Naive thymus-derived CD4-positive, alpha-beta T cell (primary cell): Measurements from ENCODE around the gene MAPK8IP1. TPM values are rescaled to one million over a fixed set of nuclear protein-coding genes. Genes with fewer than 3 reads are reported as not detected.

Experiments used
- ATAC-seq: fragments of 150-1000 bp; cut with Tn5 transposase; 2 replicates; pipeline ENCODE4 v1.10.0; 2021; ENCODE audit warnings: mild to moderate bottlenecking, moderate library complexity
- CTCF ChIA-PET: fragments of 350-600 bp; sonication (Branson Sonifier 250); formaldehyde crosslinking; loops from one replicate; lab custom pipeline; 2021; ENCODE audit warnings: antibody characterized with exemption; lab: Charles Lee
- POLR2A ChIA-PET: fragments of 350-600 bp; sonication (Branson Sonifier 250); formaldehyde crosslinking; loops from one replicate; lab custom pipeline; 2021; ENCODE audit warnings: antibody characterized with exemption, inconsistent platforms; lab: Charles Lee
- DNase-seq, 9 donors: peaks; one replicate each; pipeline versions ENCODE4 v3.0.0 to v3.0.0-alpha.2; 2020 to 2022; ENCODE audit warnings: mixed read lengths in 1 of 9
- H3K27ac ChIP-seq: one replicate; pipeline ENCODE4 v1.7.0; 2013; ENCODE audit warnings: mild to moderate bottlenecking, low read depth, low read length, moderate library complexity
- H3K27me3 ChIP-seq, 2 donors: one replicate each; pipeline ENCODE4 v1.7.0; 2013; ENCODE audit warnings: low read length in 2 of 2, mild to moderate bottlenecking in 2 of 2, moderate library complexity in 2 of 2; ENCODE audit not compliant: control insufficient read depth in 2 of 2, insufficient read depth in 2 of 2
- H3K36me3 ChIP-seq, 3 experiments: 1 replicate in 2 of 3; 2 replicates in 1 of 3; pipeline ENCODE4 v1.7.0; 2013; ENCODE audit warnings: low read length in 3 of 3, mild to moderate bottlenecking in 3 of 3, moderate library complexity in 1 of 3; ENCODE audit not compliant: insufficient read depth in 3 of 3, control insufficient read depth in 2 of 3
- H3K4me1 ChIP-seq, 2 donors: one replicate each; pipeline ENCODE4 v1.7.0; 2013; ENCODE audit warnings: low read length in 2 of 2, mild to moderate bottlenecking in 2 of 2, moderate library complexity in 1 of 2; ENCODE audit not compliant: control insufficient read depth in 2 of 2, insufficient read depth in 2 of 2
- H3K4me3 ChIP-seq: 2 replicates; pipeline ENCODE4 v1.7.0; 2013; ENCODE audit warnings: mild to moderate bottlenecking, low read length
- H3K9me3 ChIP-seq, 3 experiments: 1 replicate in 2 of 3; 2 replicates in 1 of 3; pipeline ENCODE4 v1.7.0; 2013; ENCODE audit warnings: low read length in 3 of 3; ENCODE audit not compliant: control insufficient read depth in 2 of 3
- H3K27ac Mint-ChIP-seq, 9 donors: one replicate each; pipeline ENCODE4 v1.8.0; 2020 to 2022; ENCODE audit warnings: mixed read lengths in 9 of 9, mild to moderate bottlenecking in 8 of 9, moderate library complexity in 5 of 9, inconsistent platforms in 2 of 9
- H3K27me3 Mint-ChIP-seq, 5 donors: one replicate each; pipeline ENCODE4 v1.8.0; 2021 to 2022; ENCODE audit warnings: mixed read lengths in 5 of 5, mild to moderate bottlenecking in 1 of 5
- H3K36me3 Mint-ChIP-seq, 5 donors: one replicate each; pipeline ENCODE4 v1.8.0; 2020 to 2022; ENCODE audit warnings: mixed read lengths in 5 of 5, mild to moderate bottlenecking in 3 of 5, inconsistent platforms in 1 of 5
- H3K4me1 Mint-ChIP-seq, 7 donors: one replicate each; pipeline ENCODE4 v1.8.0; 2020 to 2022; ENCODE audit warnings: mixed read lengths in 7 of 7, mild to moderate bottlenecking in 3 of 7, inconsistent platforms in 1 of 7
- H3K4me3 Mint-ChIP-seq, 10 donors: one replicate each; pipeline ENCODE4 v1.8.0; 2020 to 2022; ENCODE audit warnings: mild to moderate bottlenecking in 10 of 10, mixed read lengths in 10 of 10, moderate library complexity in 6 of 10, inconsistent platforms in 2 of 10
- H3K9me3 Mint-ChIP-seq, 11 donors: one replicate each; pipeline ENCODE4 v1.8.0; 2020 to 2022; ENCODE audit warnings: mixed read lengths in 11 of 11, mild to moderate bottlenecking in 4 of 11, inconsistent platforms in 1 of 11, moderate library complexity in 1 of 11
- intact Hi-C, 2 donors: fragments of 100-400 bp; cut with micrococcal nuclease; formaldehyde crosslinking; loops; one replicate each; pipeline ENCODE4 v1.15.1; 2023
- polyA plus RNA-seq, 2 donors: library from polyadenylated mRNA; unstranded; fragments of 300-500 nt; fragmentation: Illumina TruSeq; gene quantifications; one replicate each; pipeline ENCODE4 v1.2.3, GENCODE V29; 2021
- total RNA-seq, 6 experiments: library from RNA in 5 of 6; stranded (reverse) in 5 of 6; gene quantifications; 1 replicate in 5 of 6; 2 replicates in 1 of 6; pipeline ENCODE4 v1.2.3 and lab custom pipeline; 2021 to 2026

The MAPK8IP1 gene
- total and polyA plus RNA-seq, 7 experiments from 2014 or later, result 0.65 to 7.0 (median 0.92) TPM; not detected in 2

- Mint-ChIP-seq H3K27ac (no peak overlapping the region), H3K9me3 (no peaks in the 10 kb centered on the region), H3K4me1 (peaks cover 0 to 23% (median 3%) of the 10 kb centered on the region in 7 donors), H3K27me3 (no peaks in the 10 kb centered on the region), H3K36me3 (peaks cover 0 to 5% (median 3%) of the 10 kb centered on the region in 5 donors), H3K4me3 (no peak overlapping the region)
- ATAC-seq (no peak), DNase-seq (no peak)
- CTCF ChIA-PET, result no interaction called here
- no peaks in the 10 kb centered on the region for H3K9me3 ChIP-seq
- POLR2A ChIA-PET, result interaction anchor here (0.9 to 1.5 kb wide), 2 partner anchors 8 to 63 kb away, joined by 4 to 5 read pairs; partner anchors contain the start of gene PEX16
- no peak overlapping the region for H3K4me3 ChIP-seq
- H3K36me3 ChIP-seq, result peaks cover 0 to 51% (median under 1%) of the 10 kb centered on the region in 3 experiments
- H3K4me1 ChIP-seq, result no peaks in the 10 kb centered on the region
- no peak overlapping the region for H3K27ac ChIP-seq
- intact Hi-C loops, result no loop called here
- H3K27me3 ChIP-seq, result no peaks in the 10 kb centered on the region
Measured at GRCh38 chr11:45909594-45910475, 24.4 kb downstream of the MAPK8IP1 start.

- H3K27ac ChIP-seq, result no peak overlapping the region
- Mint-ChIP-seq H3K4me3 (no peak overlapping the region), H3K9me3 (no peaks in the 10 kb centered on the region), H3K36me3 (peaks cover 0 to 10% (median 3%) of the 10 kb centered on the region in 5 donors), H3K27ac (peak overlapping the region in 1 of 9 donors; percentile 59), H3K27me3 (no peaks in the 10 kb centered on the region), H3K4me1 (peaks cover 1 to 24% (median 10%) of the 10 kb centered on the region in 7 donors)
- peaks cover 2 to 59% (median 7%) of the 10 kb centered on the region in 3 experiments for H3K36me3 ChIP-seq
- no peak for DNase-seq
- no peaks in the 10 kb centered on the region for H3K27me3 ChIP-seq
- POLR2A ChIA-PET, result no interaction called here
- no peaks in the 10 kb centered on the region for H3K9me3 ChIP-seq
- peaks cover 0 to 3% of the 10 kb centered on the region in 2 donors for H3K4me1 ChIP-seq
- intact Hi-C loops, result no loop called here
- CTCF ChIA-PET, result no interaction called here
- ATAC-seq, result no peak
- no peak overlapping the region for H3K4me3 ChIP-seq
Measured at GRCh38 chr11:45910623-45911022, 25.2 kb downstream of the MAPK8IP1 start.

- H3K4me1 ChIP-seq, result peaks cover 14 to 22% of the 10 kb centered on the region in 2 donors
- peaks cover 15 to 41% (median 25%) of the 10 kb centered on the region in 7 donors for H3K4me1 Mint-ChIP-seq
- peaks cover 0 to 11% (median 5%) of the 10 kb centered on the region in 5 donors for H3K36me3 Mint-ChIP-seq
- no peak overlapping the region for H3K27ac ChIP-seq
- ChIA-PET CTCF (no interaction called here), POLR2A (no interaction called here)
- no peak for DNase-seq
- H3K9me3 Mint-ChIP-seq, result peaks cover 0 to 3% (median 0%) of the 10 kb centered on the region in 11 donors
- ATAC-seq, result no peak
- H3K27me3 ChIP-seq, result no peaks in the 10 kb centered on the region
- no peak overlapping the region for H3K4me3 Mint-ChIP-seq
- H3K27me3 Mint-ChIP-seq, result no peaks in the 10 kb centered on the region
- intact Hi-C loops, result no loop called here
- H3K4me3 ChIP-seq, result no peak overlapping the region
- no peaks in the 10 kb centered on the region for H3K9me3 ChIP-seq
- peak overlapping the region in 1 of 9 donors; percentile 31 for H3K27ac Mint-ChIP-seq
- H3K36me3 ChIP-seq, result peaks cover 5 to 63% (median 9%) of the 10 kb centered on the region in 3 experiments
Measured at GRCh38 chr11:45913514-45913913, 28.1 kb downstream of the MAPK8IP1 start.

- H3K36me3 ChIP-seq, result peaks cover 5 to 61% (median 9%) of the 10 kb centered on the region in 3 experiments
Measured at GRCh38 chr11:45913942-45914635, 28.6 kb downstream of the MAPK8IP1 start.

GRCh38 chr11:45915446-45915845 is 30.0 kb downstream of the MAPK8IP1 start:
- H3K4me3 Mint-ChIP-seq, result peak overlapping the region in 4 of 10 donors; percentile 29 to 59 (median 39)
- H3K27me3 ChIP-seq, result no peaks in the 10 kb centered on the region
- ChIA-PET CTCF (no interaction called here), POLR2A (interaction anchor here (0.6 to 3.3 kb wide), 2 partner anchors 69 to 700 kb away, joined by 3 to 17 read pairs; partner anchors contain the start of gene CRY2)
- no peak for DNase-seq
- H3K36me3 Mint-ChIP-seq, result peaks cover 0 to 11% (median 5%) of the 10 kb centered on the region in 5 donors
- H3K4me1 Mint-ChIP-seq, result peaks cover 28 to 59% (median 39%) of the 10 kb centered on the region in 7 donors
- peak overlapping the region in 2 of 9 donors; percentile 66 to 77 for H3K27ac Mint-ChIP-seq
- peaks cover 5 to 47% (median 9%) of the 10 kb centered on the region in 3 experiments for H3K36me3 ChIP-seq
- H3K27me3 Mint-ChIP-seq, result no peaks in the 10 kb centered on the region
- no peak overlapping the region for H3K27ac ChIP-seq
- no peaks in the 10 kb centered on the region for H3K9me3 ChIP-seq
- intact Hi-C loops, result loop anchor here (5.0 kb wide), 5 partner anchors 322 to 1637 kb away; partner anchors contain the start of genes ARFGAP2 (in 1 of the 2), ATG13 (in 1 of the 2), CELF1 (in 1 of the 2) and CSTPP1 (in 1 of the 2)
- no peak overlapping the region for H3K4me3 ChIP-seq
- peaks cover 0 to 3% (median 0%) of the 10 kb centered on the region in 11 donors for H3K9me3 Mint-ChIP-seq
- peaks cover 24 to 36% of the 10 kb centered on the region in 2 donors for H3K4me1 ChIP-seq
- no peak for ATAC-seq

More at GRCh38 chr11:45913942-45914635, 28.6 kb downstream of the MAPK8IP1 start:
- Mint-ChIP-seq H3K27ac (peak overlapping the region in 1 of 9 donors; percentile 38), H3K4me3 (peak overlapping the region in 2 of 10 donors; percentile 14 to 30), H3K36me3 (peaks cover 0 to 11% (median 5%) of the 10 kb centered on the region in 5 donors), H3K27me3 (no peaks in the 10 kb centered on the region), H3K4me1 (peaks cover 19 to 45% (median 26%) of the 10 kb centered on the region in 7 donors), H3K9me3 (peaks cover 0 to 3% (median 0%) of the 10 kb centered on the region in 11 donors)
- no peak overlapping the region for H3K27ac ChIP-seq
- no peak for ATAC-seq
- H3K27me3 ChIP-seq, result no peaks in the 10 kb centered on the region
- DNase-seq, result no peak
- ChIA-PET CTCF (no interaction called here), POLR2A (no interaction called here)
- H3K4me1 ChIP-seq, result peaks cover 20 to 27% of the 10 kb centered on the region in 2 donors
- no peak overlapping the region for H3K4me3 ChIP-seq
- no peaks in the 10 kb centered on the region for H3K9me3 ChIP-seq
- intact Hi-C loops, result no loop called here

- DNase-seq (no peak), ATAC-seq (no peak)
- Histone ChIP-seq H3K9me3 (no peaks in the 10 kb centered on the region), H3K27ac (peak overlapping the region; percentile 87), H3K4me1 (peaks cover 24 to 36% of the 10 kb centered on the region in 2 donors), H3K27me3 (no peaks in the 10 kb centered on the region), H3K4me3 (peak overlapping the region; percentile 72), H3K36me3 (peaks cover 5 to 35% (median 9%) of the 10 kb centered on the region in 3 experiments)
- POLR2A ChIA-PET, result interaction anchor here (0.9 to 3.3 kb wide), 9 partner anchors 8 to 780 kb away, joined by 3 to 26 read pairs (median 4); partner anchors contain the start of gene CRY2
- Mint-ChIP-seq H3K4me1 (peaks cover 31 to 66% (median 49%) of the 10 kb centered on the region in 7 donors), H3K27me3 (peaks cover 0 to 13% (median 4%) of the 10 kb centered on the region in 5 donors), H3K4me3 (peak overlapping the region; percentile 86 to 98 (median 96)), H3K9me3 (peaks cover 0 to 3% (median 0%) of the 10 kb centered on the region in 11 donors), H3K27ac (peak overlapping the region; percentile 91 to 100 (median 98)), H3K36me3 (peaks cover 0 to 8% (median 0%) of the 10 kb centered on the region in 5 donors)
- CTCF ChIA-PET, result no interaction called here
- intact Hi-C loops, result loop anchor here (5.0 kb wide), 5 partner anchors 320 to 1635 kb away; partner anchors contain the start of genes ARFGAP2 (in 1 of the 2), ATG13 (in 1 of the 2), CELF1 (in 1 of the 2) and CSTPP1 (in 1 of the 2)
Measured at GRCh38 chr11:45917286-45917622, 31.8 kb downstream of the MAPK8IP1 start.
